RWPE1 (cell line): ENCODE measurements around the gene SLC6A16.
"Not testable (repeated sequence)": the region's sequence is repeated elsewhere in the genome, so short reads cannot be mapped to it uniquely, and the experiment has no call there.

Source experiments
- CTCF ChIA-PET: fragments of 350-600 bp; sonication (Branson Sonifier 250); formaldehyde crosslinking; extraction: SDS; loops from one replicate; lab custom pipeline; 2021; lab: Yijun Ruan, JAX
- POLR2A ChIA-PET: fragments of 400-600 bp; formaldehyde crosslinking; extraction: SDS; loops from one replicate; lab custom pipeline; 2020; ENCODE audit warnings: antibody characterized with exemption; ENCODE audit not compliant: low non-redundant PET; lab: Yijun Ruan, JAX
- DNase-seq: peaks from one replicate; pipeline ENCODE4 v3.0.0; 2012; ENCODE audit warnings: low spot score
- H3K27ac ChIP-seq: fragments of 450-650 bp; 2 replicates; pipeline ENCODE4 v1.5.1; 2017
- CTCF ChIP-seq: fragments of 450-650 bp; conservative IDR thresholded peaks from 2 replicates; pipeline ENCODE4 v1.5.1; 2017; ENCODE audit warnings: low read depth, mild to moderate bottlenecking

SLC6A16 gene

GRCh38 chr19:49316284-49316683 lies 8.7 kb downstream of the SLC6A16 start:
- no peak for DNase-seq
- ChIA-PET CTCF (no interaction called here), POLR2A (no interaction called here)
- H3K27ac ChIP-seq, result no peak overlapping the region
- no peak for TF ChIP-seq CTCF

DNA sequence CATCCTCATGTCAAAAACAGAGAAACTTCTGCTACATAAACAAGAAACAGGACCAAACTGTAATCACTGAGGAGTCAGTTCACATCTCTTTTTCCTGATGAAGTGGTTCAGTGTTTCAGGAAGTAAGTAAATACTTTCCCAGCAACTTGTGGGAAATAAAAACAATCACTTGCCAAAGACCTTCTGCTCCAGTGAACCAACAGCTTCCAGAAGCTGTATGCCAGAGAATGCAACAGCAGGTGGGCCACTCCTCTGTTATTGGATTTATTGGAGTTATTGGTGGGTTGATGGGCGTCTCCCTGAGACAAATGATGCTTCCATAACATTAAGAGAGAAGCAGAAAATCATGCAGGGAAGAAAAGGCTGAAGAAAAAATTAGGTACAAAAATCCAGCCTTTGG lies 9.9 kb downstream of the SLC6A16 start:
- CTCF ChIA-PET, result interaction anchor here (0.7 kb wide), 1 partner anchor 10 kb away, joined by 4 read pairs; no protein-coding TSS in a partner anchor
- no peak for TF ChIP-seq CTCF
- DNase-seq, result no peak
- POLR2A ChIA-PET, result no interaction called here
- no peak overlapping the region for H3K27ac ChIP-seq

GRCh38 chr19:49309087-49309486 lies 15.9 kb downstream of the SLC6A16 start:
- ChIA-PET CTCF (no interaction called here), POLR2A (no interaction called here)
- no peak for DNase-seq
- TF ChIP-seq CTCF, result no peak
- no peak overlapping the region for H3K27ac ChIP-seq

DNA sequence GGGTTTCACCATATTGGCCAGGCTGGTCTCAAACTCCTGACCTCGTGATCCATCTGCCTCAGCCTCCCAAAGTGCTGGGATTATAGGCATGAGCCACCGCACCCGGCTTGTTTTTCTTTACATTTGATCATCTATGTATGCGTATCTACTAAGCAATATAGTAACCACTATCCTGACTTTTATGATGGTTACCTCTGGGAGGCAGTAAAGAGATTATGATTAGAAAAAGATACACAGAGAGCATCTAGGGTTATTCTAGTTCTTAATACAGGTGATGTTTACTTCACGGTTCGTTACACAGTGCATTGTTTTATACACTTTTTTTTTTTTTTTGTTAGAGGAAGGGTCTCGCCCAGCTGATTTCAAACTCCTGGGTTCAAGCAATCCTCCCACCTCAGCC lies 18.3 kb downstream of the SLC6A16 start:
- CTCF ChIA-PET, result not testable (repeated sequence)

DNA sequence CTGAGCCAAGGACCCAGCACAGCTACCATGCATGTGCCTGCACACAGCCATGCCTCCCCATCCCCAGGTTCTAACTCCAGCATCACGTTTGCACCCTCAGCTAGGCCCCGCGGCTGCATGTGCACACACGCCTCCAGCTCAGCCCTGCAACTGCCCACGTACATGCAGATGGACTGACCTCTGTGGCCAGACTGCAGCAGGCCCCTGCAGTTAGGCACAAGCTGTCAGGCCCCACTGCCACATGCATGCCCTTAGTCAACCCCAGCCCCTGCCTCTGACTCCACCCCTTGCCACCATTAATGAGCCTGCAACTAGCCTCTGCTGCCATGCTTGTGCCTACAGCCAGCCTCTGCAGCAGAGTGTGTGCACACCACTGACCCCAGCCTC lies 23.1 kb downstream of the SLC6A16 start:
- no peak overlapping the region for H3K27ac ChIP-seq
- no peak for DNase-seq
- ChIA-PET CTCF (interaction anchor here (0.6 to 1.6 kb wide), 9 partner anchors 8 to 70 kb away, joined by 3 to 10 read pairs (median 4); no protein-coding TSS in a partner anchor), POLR2A (no interaction called here)
- no peak for TF ChIP-seq CTCF

More for the DNA sequence above, 18.3 kb downstream of the SLC6A16 start:
- POLR2A ChIA-PET, DNase-seq, H3K27ac ChIP-seq: not testable (repeated sequence)

DNA sequence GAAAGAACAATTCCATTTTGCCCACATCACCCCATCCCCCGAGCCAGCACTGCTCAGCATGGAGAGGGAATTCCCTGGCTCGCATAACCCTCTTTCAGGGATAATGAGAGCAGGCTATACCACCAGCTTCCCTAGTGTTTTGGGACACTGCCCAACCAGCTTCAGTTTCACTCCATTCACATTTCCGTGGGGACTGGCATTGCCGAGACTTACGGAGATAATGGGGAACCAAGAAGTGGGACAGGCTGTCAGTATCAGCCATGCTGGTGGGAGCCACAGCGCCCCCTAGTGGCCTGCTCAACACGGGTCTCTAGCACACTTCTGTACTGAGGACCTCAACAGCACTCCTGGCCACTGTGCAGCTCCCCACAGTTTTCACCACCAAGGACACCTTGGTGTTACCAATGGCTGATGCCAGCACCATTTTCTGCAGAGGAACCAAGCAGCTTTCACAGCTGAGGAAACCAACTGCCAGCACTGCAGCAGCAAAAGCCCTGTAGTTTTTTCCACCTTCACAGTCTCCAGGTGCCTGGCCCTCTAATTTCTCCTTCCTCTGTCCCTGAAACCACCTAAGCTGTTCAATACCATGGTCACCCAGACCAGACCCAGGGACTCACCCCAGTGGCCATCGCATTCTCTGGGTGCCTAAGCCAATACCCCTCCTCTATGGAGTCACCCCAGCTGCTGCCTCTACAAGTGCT lies 23.7 kb downstream of the SLC6A16 start:
- H3K27ac ChIP-seq, result no peak overlapping the region
- POLR2A ChIA-PET, result no interaction called here
- DNase-seq, result peak; percentile 68
- CTCF ChIA-PET, result interaction anchor here (0.6 to 1.6 kb wide), 19 partner anchors 9 to 151 kb away, joined by 3 to 11 read pairs (median 4); partner anchors contain the start of gene CD37
- TF ChIP-seq CTCF, result peak; percentile 80

- DNase-seq, POLR2A ChIA-PET, H3K27ac ChIP-seq: not testable (repeated sequence)
- CTCF ChIA-PET, result interaction anchor here (1.0 kb wide), 1 partner anchor 93 kb away, joined by 4 read pairs; no protein-coding TSS in a partner anchor
These were observed 26.3 kb downstream of the SLC6A16 start for GRCh38 chr19:49298653-49299052.
